GM19397 (cell line): ENCODE measurements around the gene SLC9A3.
"Not testable (repeated sequence)": the region's sequence is repeated elsewhere in the genome, so short reads cannot be mapped to it uniquely, and the experiment has no call there.

Experiments used
- ATAC-seq: cut with Tn5 transposase; IDR thresholded peaks from one replicate; pipeline ENCODE4 v1.9.1; 2021; ENCODE audit warnings: mild to moderate bottlenecking, moderate library complexity; ENCODE audit not compliant: unreplicated experiment

SLC9A3 gene

GRCh38 chr5:524234-524972 lies at the start of gene SLC9A3:
SLC9A3 (minus strand) TSS chr5:524449.
- no peak for ATAC-seq

GRCh38 chr5:573976-574375 lies 49.7 kb upstream of the SLC9A3 start:
- no peak for ATAC-seq

- ATAC-seq = no peak
These were observed 49.0 kb upstream of the SLC9A3 start for GRCh38 chr5:573206-573605.

- no peak for ATAC-seq
These were observed 48.3 kb upstream of the SLC9A3 start for GRCh38 chr5:572398-573019.

- ATAC-seq = no peak
These were observed 47.5 kb upstream of the SLC9A3 start for GRCh38 chr5:571791-572190.

- no peak for ATAC-seq
These were observed 46.6 kb upstream of the SLC9A3 start for GRCh38 chr5:570886-571285.

- no peak for ATAC-seq
These were observed 46.2 kb upstream of the SLC9A3 start for GRCh38 chr5:570446-570845.

- ATAC-seq = no peak
These were observed 45.7 kb upstream of the SLC9A3 start for GRCh38 chr5:569868-570361.

- no peak for ATAC-seq
These were observed 45.2 kb upstream of the SLC9A3 start for GRCh38 chr5:569358-569867.

- ATAC-seq = no peak
These were observed 44.6 kb upstream of the SLC9A3 start for GRCh38 chr5:568809-569208.

- no peak for ATAC-seq
These were observed 44.0 kb upstream of the SLC9A3 start for GRCh38 chr5:568061-568781.

GRCh38 chr5:567664-568060 lies 43.4 kb upstream of the SLC9A3 start:
- no peak for ATAC-seq

GRCh38 chr5:566636-567309 lies 42.5 kb upstream of the SLC9A3 start:
- ATAC-seq = no peak

- no peak for ATAC-seq
These were observed 41.7 kb upstream of the SLC9A3 start for GRCh38 chr5:565782-566440.

GRCh38 chr5:561408-561807 lies 37.2 kb upstream of the SLC9A3 start:
- no peak for ATAC-seq

GRCh38 chr5:560792-561166 lies 36.5 kb upstream of the SLC9A3 start:
- no peak for ATAC-seq

GRCh38 chr5:558871-559503 lies 34.7 kb upstream of the SLC9A3 start:
- ATAC-seq = no peak

- no peak for ATAC-seq
These were observed 34.1 kb upstream of the SLC9A3 start for GRCh38 chr5:558326-558725.

GRCh38 chr5:557917-558316 lies 33.7 kb upstream of the SLC9A3 start:
- ATAC-seq = not testable (repeated sequence)

- ATAC-seq = no peak
These were observed 32.7 kb upstream of the SLC9A3 start for GRCh38 chr5:556909-557441.
